ENCODE results near the gene NUMBL.

DNA sequence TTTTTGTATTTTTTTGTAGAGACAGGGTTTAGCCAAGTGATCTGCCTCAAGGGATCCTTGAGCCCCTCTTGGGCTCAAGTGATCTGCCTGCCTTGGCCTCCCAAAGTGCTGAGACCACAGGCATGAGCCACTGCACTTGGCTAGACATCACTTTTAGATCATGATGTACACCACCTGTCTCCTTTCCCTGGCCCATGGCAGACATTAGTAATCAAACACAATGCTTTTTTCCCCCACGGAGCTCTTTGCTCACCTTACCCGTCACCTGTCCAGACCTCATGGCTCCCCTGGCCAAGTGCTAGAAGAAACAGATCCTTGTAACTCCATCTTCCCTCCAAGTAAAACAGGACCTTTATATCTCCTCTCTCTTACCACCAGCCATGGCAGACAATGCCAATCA, 18.4 kb downstream of the NUMBL start:
- TF ChIP-seq POLR2A (IDR thresholded peaks at IDR 0.05) = no peak
- TF ChIP-seq, protein P1, sequence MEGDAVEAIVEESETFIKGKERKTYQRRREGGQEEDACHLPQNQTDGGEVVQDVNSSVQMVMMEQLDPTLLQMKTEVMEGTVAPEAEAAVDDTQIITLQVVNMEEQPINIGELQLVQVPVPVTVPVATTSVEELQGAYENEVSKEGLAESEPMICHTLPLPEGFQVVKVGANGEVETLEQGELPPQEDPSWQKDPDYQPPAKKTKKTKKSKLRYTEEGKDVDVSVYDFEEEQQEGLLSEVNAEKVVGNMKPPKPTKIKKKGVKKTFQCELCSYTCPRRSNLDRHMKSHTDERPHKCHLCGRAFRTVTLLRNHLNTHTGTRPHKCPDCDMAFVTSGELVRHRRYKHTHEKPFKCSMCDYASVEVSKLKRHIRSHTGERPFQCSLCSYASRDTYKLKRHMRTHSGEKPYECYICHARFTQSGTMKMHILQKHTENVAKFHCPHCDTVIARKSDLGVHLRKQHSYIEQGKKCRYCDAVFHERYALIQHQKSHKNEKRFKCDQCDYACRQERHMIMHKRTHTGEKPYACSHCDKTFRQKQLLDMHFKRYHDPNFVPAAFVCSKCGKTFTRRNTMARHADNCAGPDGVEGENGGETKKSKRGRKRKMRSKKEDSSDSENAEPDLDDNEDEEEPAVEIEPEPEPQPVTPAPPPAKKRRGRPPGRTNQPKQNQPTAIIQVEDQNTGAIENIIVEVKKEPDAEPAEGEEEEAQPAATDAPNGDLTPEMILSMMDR (IDR thresholded peaks at IDR 0.05) = no peak

All from heart left ventricle (tissue), 13 donors.